Activated CD4-positive, alpha-beta memory T cell treated with anti-CD3 and anti-CD28 coated beads for 36 hours (primary cell): ENCODE data around the gene MFN1. TPM values are rescaled to one million over a fixed set of nuclear protein-coding genes. Genes with fewer than 3 reads are reported as not detected.

ENCODE experiments used
- CTCF ChIA-PET: fragments of 350-600 bp; sonication (Branson Sonifier 250); formaldehyde crosslinking; loops from one replicate; lab custom pipeline; 2021; ENCODE audit warnings: antibody characterized with exemption, inconsistent platforms; lab: Charles Lee
- POLR2A ChIA-PET: fragments of 350-600 bp; sonication (Branson Sonifier 250); formaldehyde crosslinking; loops from one replicate; lab custom pipeline; 2021; ENCODE audit warnings: antibody characterized with exemption; lab: Charles Lee
- DNase-seq: peaks from one replicate; pipeline ENCODE4 v3.0.0-alpha.2; 2020
- H3K27ac Mint-ChIP-seq: one replicate; pipeline ENCODE4 v1.8.0; 2021; ENCODE audit warnings: mixed read lengths
- H3K27me3 Mint-ChIP-seq: one replicate; pipeline ENCODE4 v1.8.0; 2021; ENCODE audit warnings: mixed read lengths
- H3K36me3 Mint-ChIP-seq: one replicate; pipeline ENCODE4 v1.8.0; 2021; ENCODE audit warnings: mixed read lengths
- H3K4me1 Mint-ChIP-seq: one replicate; pipeline ENCODE4 v1.8.0; 2021; ENCODE audit warnings: low read depth, mixed read lengths
- H3K4me3 Mint-ChIP-seq: one replicate; pipeline ENCODE4 v1.8.0; 2021; ENCODE audit warnings: mild to moderate bottlenecking, mixed read lengths
- H3K9me3 Mint-ChIP-seq: one replicate; pipeline ENCODE4 v1.8.0; 2021; ENCODE audit warnings: mixed read lengths
- intact Hi-C: fragments of 100-400 bp; cut with micrococcal nuclease; formaldehyde crosslinking; loops from one replicate; pipeline ENCODE4 v1.15.1; 2023
- total RNA-seq, 2 experiments: library from RNA; stranded (reverse); gene quantifications; one replicate each; pipeline ENCODE4 v1.2.3, GENCODE V29; 2021

MFN1 gene
- total RNA-seq, 2 experiments from 2014 or later: 31.1 to 31.3 TPM

- H3K4me3 Mint-ChIP-seq: no peak overlapping the region
- POLR2A ChIA-PET: no interaction called here
- no peak overlapping the region for H3K27ac Mint-ChIP-seq
- CTCF ChIA-PET: no interaction called here
- DNase-seq: no peak
- no peaks in the 10 kb centered on the region for H3K36me3 Mint-ChIP-seq
- no peaks in the 10 kb centered on the region for H3K4me1 Mint-ChIP-seq
- no peaks in the 10 kb centered on the region for H3K9me3 Mint-ChIP-seq
- intact Hi-C loops: no loop called here
- H3K27me3 Mint-ChIP-seq: no peaks in the 10 kb centered on the region
Measured at GRCh38 chr3:179414804-179415203, 67.3 kb downstream of the MFN1 start.

- no peaks in the 10 kb centered on the region for H3K4me1 Mint-ChIP-seq
- H3K4me3 Mint-ChIP-seq: no peak overlapping the region
- no peak overlapping the region for H3K27ac Mint-ChIP-seq
- H3K9me3 Mint-ChIP-seq: no peaks in the 10 kb centered on the region
- ChIA-PET POLR2A (no interaction called here), CTCF (no interaction called here)
- intact Hi-C loops: no loop called here
- H3K36me3 Mint-ChIP-seq: no peaks in the 10 kb centered on the region
- no peaks in the 10 kb centered on the region for H3K27me3 Mint-ChIP-seq
- DNase-seq: no peak
Measured at GRCh38 chr3:179415377-179415776, 67.9 kb downstream of the MFN1 start.

GRCh38 chr3:179416681-179417080 lies 69.2 kb downstream of the MFN1 start:
- Mint-ChIP-seq H3K9me3 (no peaks in the 10 kb centered on the region), H3K4me1 (no peaks in the 10 kb centered on the region), H3K4me3 (no peak overlapping the region), H3K27ac (no peak overlapping the region), H3K27me3 (no peaks in the 10 kb centered on the region), H3K36me3 (no peaks in the 10 kb centered on the region)
- DNase-seq: no peak
- intact Hi-C loops: no loop called here
- ChIA-PET CTCF (interaction anchor here (0.9 kb wide), 1 partner anchor 172 kb away, joined by 3 read pairs; no protein-coding TSS in a partner anchor), POLR2A (no interaction called here)

GRCh38 chr3:179418610-179419009 lies 71.1 kb downstream of the MFN1 start:
- no peak overlapping the region for H3K27ac Mint-ChIP-seq
- H3K27me3 Mint-ChIP-seq: no peaks in the 10 kb centered on the region
- POLR2A ChIA-PET: no interaction called here
- CTCF ChIA-PET: no interaction called here
- H3K4me1 Mint-ChIP-seq: no peaks in the 10 kb centered on the region
- no peak for DNase-seq
- H3K4me3 Mint-ChIP-seq: no peak overlapping the region
- H3K9me3 Mint-ChIP-seq: no peaks in the 10 kb centered on the region
- no peaks in the 10 kb centered on the region for H3K36me3 Mint-ChIP-seq
- intact Hi-C loops: no loop called here

GRCh38 chr3:179421500-179421899 lies 74.0 kb downstream of the MFN1 start:
- ChIA-PET CTCF (interaction anchor here (0.6 kb wide), 1 partner anchor 32 kb away, joined by 3 read pairs; no protein-coding TSS in a partner anchor), POLR2A (no interaction called here)
- Mint-ChIP-seq H3K27me3 (no peaks in the 10 kb centered on the region), H3K9me3 (no peaks in the 10 kb centered on the region), H3K36me3 (no peaks in the 10 kb centered on the region), H3K27ac (no peak overlapping the region), H3K4me3 (no peak overlapping the region), H3K4me1 (no peaks in the 10 kb centered on the region)
- no peak for DNase-seq
- intact Hi-C loops: no loop called here

GRCh38 chr3:179425075-179425474 lies 77.6 kb downstream of the MFN1 start:
- Mint-ChIP-seq H3K27ac (no peak overlapping the region), H3K9me3 (no peaks in the 10 kb centered on the region), H3K27me3 (no peaks in the 10 kb centered on the region), H3K4me3 (no peak overlapping the region), H3K36me3 (no peaks in the 10 kb centered on the region), H3K4me1 (no peaks in the 10 kb centered on the region)
- POLR2A ChIA-PET: no interaction called here
- no peak for DNase-seq
- CTCF ChIA-PET: no interaction called here
- intact Hi-C loops: no loop called here

- no peaks in the 10 kb centered on the region for H3K9me3 Mint-ChIP-seq
- H3K4me1 Mint-ChIP-seq: no peaks in the 10 kb centered on the region
- ChIA-PET CTCF (no interaction called here), POLR2A (no interaction called here)
- no peaks in the 10 kb centered on the region for H3K36me3 Mint-ChIP-seq
- no peak overlapping the region for H3K4me3 Mint-ChIP-seq
- intact Hi-C loops: no loop called here
- peaks cover 2% of the 10 kb centered on the region for H3K27me3 Mint-ChIP-seq
- DNase-seq: no peak
- H3K27ac Mint-ChIP-seq: no peak overlapping the region
Measured at GRCh38 chr3:179428876-179429548, 81.5 kb downstream of the MFN1 start.

- intact Hi-C loops: no loop called here
- ChIA-PET POLR2A (no interaction called here), CTCF (no interaction called here)
- no peaks in the 10 kb centered on the region for H3K4me1 Mint-ChIP-seq
- H3K27me3 Mint-ChIP-seq: peaks cover 2% of the 10 kb centered on the region
- H3K4me3 Mint-ChIP-seq: no peak overlapping the region
- H3K27ac Mint-ChIP-seq: no peak overlapping the region
- no peaks in the 10 kb centered on the region for H3K9me3 Mint-ChIP-seq
- no peak for DNase-seq
- no peaks in the 10 kb centered on the region for H3K36me3 Mint-ChIP-seq
Measured at GRCh38 chr3:179430277-179430870, 82.9 kb downstream of the MFN1 start.

- H3K27ac Mint-ChIP-seq: no peak overlapping the region
- DNase-seq: no peak
- no peaks in the 10 kb centered on the region for H3K36me3 Mint-ChIP-seq
- H3K4me1 Mint-ChIP-seq: no peaks in the 10 kb centered on the region
- intact Hi-C loops: no loop called here
- H3K27me3 Mint-ChIP-seq: peaks cover 2% of the 10 kb centered on the region
- H3K4me3 Mint-ChIP-seq: no peak overlapping the region
- H3K9me3 Mint-ChIP-seq: no peaks in the 10 kb centered on the region
- ChIA-PET POLR2A (no interaction called here), CTCF (no interaction called here)
Measured at GRCh38 chr3:179432021-179432420, 84.5 kb downstream of the MFN1 start.

GRCh38 chr3:179432451-179432850 lies 84.9 kb downstream of the MFN1 start:
- no peaks in the 10 kb centered on the region for H3K4me1 Mint-ChIP-seq
- DNase-seq: no peak
- ChIA-PET CTCF (no interaction called here), POLR2A (no interaction called here)
- intact Hi-C loops: no loop called here
- H3K9me3 Mint-ChIP-seq: no peaks in the 10 kb centered on the region
- no peak overlapping the region for H3K4me3 Mint-ChIP-seq
- no peaks in the 10 kb centered on the region for H3K36me3 Mint-ChIP-seq
- no peak overlapping the region for H3K27ac Mint-ChIP-seq
- H3K27me3 Mint-ChIP-seq: peaks cover 2% of the 10 kb centered on the region

GRCh38 chr3:179436517-179436916 lies 89.0 kb downstream of the MFN1 start:
- H3K4me1 Mint-ChIP-seq: no peaks in the 10 kb centered on the region
- intact Hi-C loops: no loop called here
- ChIA-PET CTCF (no interaction called here), POLR2A (no interaction called here)
- H3K4me3 Mint-ChIP-seq: no peak overlapping the region
- DNase-seq: no peak
- no peaks in the 10 kb centered on the region for H3K9me3 Mint-ChIP-seq
- peaks cover 2% of the 10 kb centered on the region for H3K27me3 Mint-ChIP-seq
- H3K27ac Mint-ChIP-seq: no peak overlapping the region
- no peaks in the 10 kb centered on the region for H3K36me3 Mint-ChIP-seq

- POLR2A ChIA-PET: no interaction called here
- no peak overlapping the region for H3K4me3 Mint-ChIP-seq
Measured at GRCh38 chr3:179438841-179439240, 91.3 kb downstream of the MFN1 start.

More at GRCh38 chr3:179438841-179439240, 91.3 kb downstream of the MFN1 start:
- no peaks in the 10 kb centered on the region for H3K9me3 Mint-ChIP-seq
- DNase-seq: no peak
- peaks cover 3% of the 10 kb centered on the region for H3K27me3 Mint-ChIP-seq
- H3K36me3 Mint-ChIP-seq: no peaks in the 10 kb centered on the region
- intact Hi-C loops: no loop called here
- H3K4me1 Mint-ChIP-seq: no peaks in the 10 kb centered on the region
- CTCF ChIA-PET: interaction anchor here (0.6 kb wide), 1 partner anchor 1698 kb away, joined by 3 read pairs; no protein-coding TSS in a partner anchor
- H3K27ac Mint-ChIP-seq: no peak overlapping the region
